Panc1 (cell line): ENCODE results near the gene LETM1. TPM values are rescaled to one million over a fixed set of nuclear protein-coding genes. Genes with fewer than 3 reads are reported as not detected.

Source experiments
- ATAC-seq: fragments of 200-7000 bp; cut with Tn5 transposase; 2 replicates; pipeline ENCODE4 v1.9.1; 2020; ENCODE audit warnings: mild to moderate bottlenecking, moderate library complexity
- BruUV-seq: library from RNA; stranded (reverse); fragments of 400-500 nt; replicated peaks from 2 replicates; lab custom pipeline; 2021; lab: Mats Ljungman, UMichigan
- CTCF ChIA-PET: fragments of 300-600 bp; sonication (Branson Sonifier 250); formaldehyde crosslinking; loops from one replicate; lab custom pipeline; 2022; ENCODE audit warnings: antibody characterized with exemption; lab: Charles Lee
- POLR2A ChIA-PET: fragments of 300-600 bp; sonication (Branson Sonifier 250); formaldehyde crosslinking; loops from one replicate; lab custom pipeline; 2022; ENCODE audit warnings: antibody characterized with exemption; lab: Charles Lee
- DNase-seq: peaks from one replicate; pipeline ENCODE4 v3.0.0-alpha.2; 2010; ENCODE audit warnings: low read depth, low spot score
- H3K27ac ChIP-seq: 2 replicates; pipeline ENCODE4 v1.5.1; 2011; ENCODE audit warnings: mild to moderate bottlenecking, low read length, inconsistent platforms
- H3K27me3 ChIP-seq: fragments of 200-500 bp; sonication (Bioruptor generic); 2 replicates; pipeline ENCODE4 v1.6.0; 2014; ENCODE audit warnings: low read length, inconsistent platforms; ENCODE audit not compliant: control insufficient read depth, insufficient read depth
- H3K36me3 ChIP-seq: fragments of 200-500 bp; sonication (Bioruptor generic); 2 replicates; pipeline ENCODE4 v1.5.1; 2014; ENCODE audit warnings: inconsistent platforms, mild to moderate bottlenecking, low read length, moderate library complexity; ENCODE audit not compliant: control insufficient read depth, insufficient read depth
- H3K4me1 ChIP-seq: 2 replicates; pipeline ENCODE4 v1.5.1; 2011; ENCODE audit warnings: inconsistent platforms, mild to moderate bottlenecking, low read length, moderate library complexity; ENCODE audit not compliant: control insufficient read depth, insufficient read depth
- H3K4me3 ChIP-seq, 2 experiments: 2 replicates each; pipeline ENCODE4 v1.5.1; 2011 to 2012; ENCODE audit warnings: low read depth in 2 of 2, low read length in 2 of 2, mild to moderate bottlenecking in 2 of 2, inconsistent platforms in 1 of 2, moderate library complexity in 1 of 2
- H3K9me3 ChIP-seq: fragments of 200-500 bp; sonication (Bioruptor generic); 2 replicates; pipeline ENCODE4 v1.5.1; 2014; ENCODE audit warnings: low read depth, mild to moderate bottlenecking, inconsistent platforms, low read length, moderate library complexity; ENCODE audit not compliant: control insufficient read depth, insufficient read depth
- CTCF ChIP-seq: fragments of 450-650 bp; IDR thresholded peaks from 2 replicates; pipeline ENCODE4 v1.5.1; 2017; ENCODE audit warnings: mild to moderate bottlenecking
- POLR2AphosphoS5 ChIP-seq: IDR thresholded peaks from 2 replicates; pipeline ENCODE4 v1.6.1; 2012; ENCODE audit warnings: mild to moderate bottlenecking, low read depth, low read length, moderate library complexity
- REST ChIP-seq, 2 experiments: IDR thresholded peaks; 2 replicates each; pipeline ENCODE4 v1.6.1; 2011 to 2012; ENCODE audit warnings: low read depth in 2 of 2, control low read depth in 1 of 2, low read length in 1 of 2, mild to moderate bottlenecking in 1 of 2, moderate library complexity in 1 of 2; ENCODE audit not compliant: insufficient read depth in 1 of 2
- SIN3A ChIP-seq: IDR thresholded peaks from 2 replicates; pipeline ENCODE4 v1.6.1; 2012; ENCODE audit warnings: low read depth, mild to moderate bottlenecking, low read length, moderate library complexity, borderline replicate concordance; ENCODE audit not compliant: insufficient read depth
- TCF7L2 ChIP-seq: IDR thresholded peaks from 2 replicates; pipeline ENCODE4 v1.6.1; 2011; ENCODE audit warnings: mild to moderate bottlenecking, low read depth, low read length, inconsistent platforms
- in situ Hi-C: cut with HindIII; loops from 2 replicates; pipeline ENCODE4 v1.10.0; 2016; ENCODE audit warnings: low sequenced_read_pairs, low pct_unique_long_range_greater_than_20kb
- intact Hi-C: fragments of 100-400 bp; cut with micrococcal nuclease; formaldehyde crosslinking; loops from one replicate; pipeline ENCODE4 v1.10.0; 2022; ENCODE audit not compliant: unreplicated experiment
- total RNA-seq: library from RNA; stranded (reverse); gene quantifications from one replicate; pipeline ENCODE4 v1.2.1, GENCODE V29; 2021; ENCODE audit not compliant: unreplicated experiment

LETM1 gene
- total RNA-seq, 1 experiment from 2014 or later: 67.6 TPM

- ATAC-seq: no peak
- ChIA-PET POLR2A (no interaction called here), CTCF (no interaction called here)
- no peak overlapping the region for H3K27ac ChIP-seq
- in situ Hi-C loops: no loop called here
- DNase-seq: no peak
- no TSS peak for BruUV-seq
- peaks cover 3% of the 10 kb centered on the region for H3K4me1 ChIP-seq
- H3K36me3 ChIP-seq: no peaks in the 10 kb centered on the region
- TF ChIP-seq POLR2AphosphoS5 (no peak), SIN3A (no peak), CTCF (no peak), REST (IDR thresholded peaks at IDR 0.05; ENCODE audit: insufficient read depth in 1 of 2, low read depth in 2 of 2, low read length in 1 of 2) (no peak), TCF7L2 (no peak)
- intact Hi-C loops: no loop called here
- H3K27me3 ChIP-seq: no peaks in the 10 kb centered on the region
- H3K9me3 ChIP-seq: no peaks in the 10 kb centered on the region
- H3K4me3 ChIP-seq: no peak overlapping the region
Measured at GRCh38 chr4:1783970-1784369, 72.0 kb downstream of the LETM1 start.

- in situ Hi-C loops (no loop called here), intact Hi-C loops (no loop called here)
- ChIA-PET CTCF (interaction anchor here (0.7 kb wide), 2 partner anchors 23 to 25 kb away, joined by 3 to 7 read pairs; no protein-coding TSS in a partner anchor), POLR2A (no interaction called here)
- no peaks in the 10 kb centered on the region for H3K27me3 ChIP-seq
- peaks cover 3% of the 10 kb centered on the region for H3K4me1 ChIP-seq
- no peak overlapping the region for H3K4me3 ChIP-seq
- ATAC-seq (no peak), DNase-seq (no peak)
- no TSS peak for BruUV-seq
- H3K36me3 ChIP-seq: no peaks in the 10 kb centered on the region
- no peak for TF ChIP-seq SIN3A
- no peak for TF ChIP-seq TCF7L2
- no peak for TF ChIP-seq POLR2AphosphoS5
- no peak for TF ChIP-seq REST (IDR thresholded peaks at IDR 0.05; ENCODE audit: insufficient read depth in 1 of 2, low read depth in 2 of 2, low read length in 1 of 2)
- TF ChIP-seq CTCF: no peak
- H3K27ac ChIP-seq: no peak overlapping the region
- no peaks in the 10 kb centered on the region for H3K9me3 ChIP-seq
Measured at GRCh38 chr4:1783015-1783414, 72.9 kb downstream of the LETM1 start.
